ENCODE measurements around the gene ALKBH8. TPM values are rescaled to one million over a fixed set of nuclear protein-coding genes. Genes with fewer than 3 reads are reported as not detected.

Gene ALKBH8
- polyA plus RNA-seq, 1 donor (not counting 4 experiments of a cell fraction or from before 2014, with no cell fraction given): 8.0 TPM

DNA sequence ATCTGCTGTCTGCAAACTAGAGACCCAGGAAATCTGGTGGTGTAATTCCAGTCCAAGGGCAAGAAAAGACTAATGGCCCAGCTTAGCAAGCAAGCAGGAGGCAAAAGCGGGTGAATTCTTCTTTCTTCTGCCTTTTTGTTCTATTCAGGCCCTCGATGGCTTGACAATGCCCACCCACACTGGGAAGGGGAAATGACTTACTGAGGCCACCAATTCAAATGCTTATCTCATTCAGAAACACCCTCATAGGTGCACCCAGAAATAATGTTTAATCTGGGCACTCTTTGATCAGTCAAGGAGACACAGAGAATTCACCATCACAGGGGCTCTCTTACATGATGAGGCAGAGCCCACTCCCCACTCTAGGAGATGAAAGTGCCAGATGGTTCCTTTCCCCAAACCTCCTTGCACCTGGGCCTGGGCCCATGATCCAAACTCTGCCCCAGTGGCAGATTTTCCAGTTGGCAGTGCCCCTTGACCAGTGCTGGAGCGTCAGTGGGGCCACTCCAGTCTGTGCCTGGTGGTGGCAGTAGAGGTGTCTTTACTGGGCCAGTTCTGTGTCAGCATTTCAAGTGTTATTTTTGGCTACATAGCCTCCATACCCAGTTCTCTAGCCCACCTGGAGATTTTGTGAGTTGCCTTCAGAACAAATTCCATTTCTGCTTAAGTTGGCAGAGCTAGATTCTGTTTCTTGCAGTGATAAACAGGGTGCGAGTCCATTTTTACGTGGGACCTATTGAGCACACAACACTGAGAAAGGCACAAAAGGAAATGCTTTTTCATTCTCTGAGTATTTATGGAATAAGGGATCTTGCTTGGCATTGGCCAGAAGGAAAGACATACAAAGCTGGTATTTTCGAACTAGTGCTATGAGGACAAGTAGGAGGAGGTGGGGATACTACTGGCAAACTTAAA lies 32.9 kb upstream of the ALKBH8 start:
- TF ChIP-seq, protein P1, sequence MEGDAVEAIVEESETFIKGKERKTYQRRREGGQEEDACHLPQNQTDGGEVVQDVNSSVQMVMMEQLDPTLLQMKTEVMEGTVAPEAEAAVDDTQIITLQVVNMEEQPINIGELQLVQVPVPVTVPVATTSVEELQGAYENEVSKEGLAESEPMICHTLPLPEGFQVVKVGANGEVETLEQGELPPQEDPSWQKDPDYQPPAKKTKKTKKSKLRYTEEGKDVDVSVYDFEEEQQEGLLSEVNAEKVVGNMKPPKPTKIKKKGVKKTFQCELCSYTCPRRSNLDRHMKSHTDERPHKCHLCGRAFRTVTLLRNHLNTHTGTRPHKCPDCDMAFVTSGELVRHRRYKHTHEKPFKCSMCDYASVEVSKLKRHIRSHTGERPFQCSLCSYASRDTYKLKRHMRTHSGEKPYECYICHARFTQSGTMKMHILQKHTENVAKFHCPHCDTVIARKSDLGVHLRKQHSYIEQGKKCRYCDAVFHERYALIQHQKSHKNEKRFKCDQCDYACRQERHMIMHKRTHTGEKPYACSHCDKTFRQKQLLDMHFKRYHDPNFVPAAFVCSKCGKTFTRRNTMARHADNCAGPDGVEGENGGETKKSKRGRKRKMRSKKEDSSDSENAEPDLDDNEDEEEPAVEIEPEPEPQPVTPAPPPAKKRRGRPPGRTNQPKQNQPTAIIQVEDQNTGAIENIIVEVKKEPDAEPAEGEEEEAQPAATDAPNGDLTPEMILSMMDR (optimal IDR thresholded peaks at IDR 0.05 in 1 of 3, IDR thresholded peaks at IDR 0.05 in 1 of 3, conservative IDR thresholded peaks at IDR 0.05 in 1 of 3; ENCODE audit: extremely low read depth in 1 of 3, insufficient read depth in 2 of 3, low read length in 3 of 3): peak; percentile 54 to 77 (median 66)
- no peak for TF ChIP-seq EZH2 (IDR thresholded peaks at IDR 0.05; ENCODE audit: low read length)
- no peak overlapping the region for H3K4me3 ChIP-seq (ENCODE audit: control insufficient read depth in 2 of 3, extremely low read depth in 1 of 3, insufficient read depth in 2 of 3, low read depth in 1 of 3, low read length in 3 of 3)
- no peak for FAIRE-seq
- no peaks in the 10 kb centered on the region for H3K4me1 ChIP-seq (ENCODE audit: control insufficient read depth, extremely low read depth, insufficient read depth, low read length)
- H4K20me1 ChIP-seq (ENCODE audit: control insufficient read depth, extremely low read depth, insufficient read depth, low read length): no peaks in the 10 kb centered on the region
- no peak overlapping the region for H3K9ac ChIP-seq (ENCODE audit: control insufficient read depth, extremely low read depth, insufficient read depth, low read length)
- no peaks in the 10 kb centered on the region for H3K9me1 ChIP-seq (ENCODE audit: control insufficient read depth, extremely low read depth, insufficient read depth, low read length)
- no peak overlapping the region for H3K4me2 ChIP-seq (ENCODE audit: control insufficient read depth, extremely low read depth, insufficient read depth, low read depth, low read length)
- no peak overlapping the region for H2AFZ ChIP-seq (ENCODE audit: control insufficient read depth, low read length)
- no peaks in the 10 kb centered on the region for H3K36me3 ChIP-seq (ENCODE audit: control insufficient read depth in 2 of 2, extremely low read depth in 1 of 2, insufficient read depth in 2 of 2, low read length in 2 of 2)
- H3K27ac ChIP-seq (ENCODE audit: control insufficient read depth, insufficient read depth, low read length): no peak overlapping the region
- no peaks in the 10 kb centered on the region for H3K27me3 ChIP-seq (ENCODE audit: control insufficient read depth, extremely low read depth, insufficient read depth, low read length)
- H3K79me2 ChIP-seq (ENCODE audit: control insufficient read depth, insufficient read depth, low read length): no peaks in the 10 kb centered on the region
- DNase-seq (ENCODE audit: low read depth, low spot score): no peak
- no peaks in the 10 kb centered on the region for H3K9me3 ChIP-seq (ENCODE audit: control insufficient read depth, low read depth, low read length)
- dilution Hi-C loops (cut with MboI; ENCODE audit: extremely low pct_ligation_motif_present, low sequenced_read_pairs): no loop called here

DNA sequence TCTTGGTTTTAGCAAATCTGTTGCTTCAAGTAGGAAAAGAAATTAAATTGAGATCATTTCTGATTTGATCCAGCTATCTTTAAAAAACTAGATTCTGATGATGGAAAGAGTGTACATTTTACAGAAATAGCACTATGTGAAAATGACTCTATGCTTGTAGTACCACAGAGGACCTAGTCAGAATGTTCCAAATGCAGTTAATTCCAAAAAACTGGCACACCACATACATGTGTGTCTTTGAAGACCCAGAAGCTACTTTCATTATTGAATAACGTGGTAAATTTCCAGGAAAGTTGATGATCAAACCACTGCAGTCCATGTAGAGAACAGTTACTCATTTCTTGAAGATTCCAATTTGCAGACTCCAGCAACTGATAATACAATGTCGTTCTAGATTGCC lies 29.2 kb upstream of the ALKBH8 start:
- peaks cover 8% of the 10 kb centered on the region for H3K4me1 ChIP-seq (ENCODE audit: control insufficient read depth, extremely low read depth, insufficient read depth, low read length)
- no peaks in the 10 kb centered on the region for H3K36me3 ChIP-seq (ENCODE audit: control insufficient read depth in 2 of 2, extremely low read depth in 1 of 2, insufficient read depth in 2 of 2, low read length in 2 of 2)
- dilution Hi-C loops (cut with MboI; ENCODE audit: extremely low pct_ligation_motif_present, low sequenced_read_pairs): no loop called here
- H3K9me1 ChIP-seq (ENCODE audit: control insufficient read depth, extremely low read depth, insufficient read depth, low read length): no peaks in the 10 kb centered on the region
- H3K27me3 ChIP-seq (ENCODE audit: control insufficient read depth, extremely low read depth, insufficient read depth, low read length): peaks cover 28% of the 10 kb centered on the region
- H3K4me3 ChIP-seq (ENCODE audit: control insufficient read depth in 2 of 3, extremely low read depth in 1 of 3, insufficient read depth in 2 of 3, low read depth in 1 of 3, low read length in 3 of 3): no peak overlapping the region
- no peak for FAIRE-seq
- no peaks in the 10 kb centered on the region for H3K79me2 ChIP-seq (ENCODE audit: control insufficient read depth, insufficient read depth, low read length)
- H4K20me1 ChIP-seq (ENCODE audit: control insufficient read depth, extremely low read depth, insufficient read depth, low read length): no peaks in the 10 kb centered on the region
- H2AFZ ChIP-seq (ENCODE audit: control insufficient read depth, low read length): no peak overlapping the region
- DNase-seq (ENCODE audit: low read depth, low spot score): no peak
- no peaks in the 10 kb centered on the region for H3K9me3 ChIP-seq (ENCODE audit: control insufficient read depth, low read depth, low read length)
- H3K4me2 ChIP-seq (ENCODE audit: control insufficient read depth, extremely low read depth, insufficient read depth, low read depth, low read length): no peak overlapping the region
- no peak overlapping the region for H3K9ac ChIP-seq (ENCODE audit: control insufficient read depth, extremely low read depth, insufficient read depth, low read length)
- H3K27ac ChIP-seq (ENCODE audit: control insufficient read depth, insufficient read depth, low read length): no peak overlapping the region
- TF ChIP-seq, protein P1 (optimal IDR thresholded peaks at IDR 0.05 in 1 of 3, IDR thresholded peaks at IDR 0.05 in 1 of 3, conservative IDR thresholded peaks at IDR 0.05 in 1 of 3; ENCODE audit: extremely low read depth in 1 of 3, insufficient read depth in 2 of 3, low read length in 3 of 3): no peak
- TF ChIP-seq EZH2 (IDR thresholded peaks at IDR 0.05; ENCODE audit: low read length): no peak

Measured in keratinocyte (primary cell).